HG03558 (cell line): ENCODE data around the gene PANK2.
"Not testable (repeated sequence)": the region's sequence is repeated elsewhere in the genome, so short reads cannot be mapped to it uniquely, and the experiment has no call there.

Experiments used
- ATAC-seq: cut with Tn5 transposase; IDR thresholded peaks from one replicate; pipeline ENCODE4 v1.9.1; 2021; ENCODE audit warnings: moderate number of reproducible peaks; ENCODE audit not compliant: unreplicated experiment; ENCODE audit errors: extremely low read depth

PANK2 gene

GRCh38 chr20:3869839-3870634 is 19.1 kb upstream of the PANK2 start:
- ATAC-seq, result no peak

DNA sequence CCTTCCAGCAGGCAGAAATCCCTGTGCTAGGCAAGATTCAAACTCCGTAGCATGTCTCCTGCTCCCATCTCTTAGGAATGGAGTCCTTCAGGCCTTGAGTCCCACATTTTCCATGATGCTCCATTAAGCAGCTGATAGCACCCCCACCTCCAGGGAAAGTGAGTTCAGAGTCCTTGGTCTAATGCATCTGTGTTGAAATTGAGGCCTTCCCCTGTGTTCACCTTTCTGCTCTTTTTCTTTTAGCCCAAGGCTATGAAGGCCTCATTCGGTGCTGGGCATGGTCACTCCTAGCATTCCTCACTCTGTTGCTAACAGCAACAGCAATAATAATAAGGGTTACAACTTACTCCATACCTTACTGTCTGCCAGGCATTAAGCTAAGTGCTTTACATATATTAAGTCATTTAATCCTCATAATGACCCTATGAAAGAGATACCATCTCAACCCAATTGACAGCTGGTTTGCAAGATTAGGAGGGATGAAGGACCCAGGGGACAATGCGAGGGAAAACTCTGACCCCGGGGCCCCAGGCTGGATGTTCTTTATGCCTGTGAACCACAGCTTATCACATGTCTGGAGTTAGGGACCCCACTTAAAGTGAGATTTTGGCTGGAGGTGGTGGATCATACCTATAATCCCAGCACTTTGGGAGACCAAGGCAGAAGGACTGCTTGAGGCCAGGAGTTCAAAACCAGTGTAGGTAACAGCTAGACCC is 17.5 kb upstream of the PANK2 start:
- ATAC-seq, result no peak

GRCh38 chr20:3873507-3873906 is 15.7 kb upstream of the PANK2 start:
- ATAC-seq, result no peak

DNA sequence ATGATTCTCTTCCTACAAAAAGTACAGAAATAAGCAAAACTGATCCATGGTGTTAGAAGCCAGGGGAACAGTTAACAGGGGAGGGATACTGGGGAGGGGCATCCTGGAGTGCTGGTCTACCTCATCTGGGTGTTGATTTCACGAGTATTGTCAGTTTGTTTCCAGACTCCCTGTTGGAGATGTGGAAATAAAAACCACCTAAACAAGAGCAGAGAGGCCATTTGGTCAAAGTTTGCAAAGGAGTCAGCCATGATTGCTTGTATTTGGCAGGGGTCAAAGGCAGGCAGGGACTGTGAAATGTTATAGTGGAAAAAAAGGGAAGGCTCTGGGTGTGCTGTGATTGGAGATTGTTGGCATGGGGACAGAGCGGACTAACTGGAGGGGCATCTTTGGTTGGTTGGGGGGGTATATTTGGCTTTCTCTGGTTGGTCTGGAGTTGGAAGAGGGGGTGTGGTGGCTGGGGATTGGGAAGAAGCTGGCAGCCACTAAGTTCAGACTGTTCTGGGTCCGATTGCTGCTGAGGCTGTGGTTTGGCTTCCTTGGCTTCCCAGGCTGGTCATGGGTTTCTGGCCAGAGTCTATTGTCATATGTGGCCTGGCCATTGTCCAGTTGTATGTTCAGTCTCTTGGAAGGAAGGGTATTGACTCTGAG is 14.9 kb upstream of the PANK2 start:
- no peak for ATAC-seq

DNA sequence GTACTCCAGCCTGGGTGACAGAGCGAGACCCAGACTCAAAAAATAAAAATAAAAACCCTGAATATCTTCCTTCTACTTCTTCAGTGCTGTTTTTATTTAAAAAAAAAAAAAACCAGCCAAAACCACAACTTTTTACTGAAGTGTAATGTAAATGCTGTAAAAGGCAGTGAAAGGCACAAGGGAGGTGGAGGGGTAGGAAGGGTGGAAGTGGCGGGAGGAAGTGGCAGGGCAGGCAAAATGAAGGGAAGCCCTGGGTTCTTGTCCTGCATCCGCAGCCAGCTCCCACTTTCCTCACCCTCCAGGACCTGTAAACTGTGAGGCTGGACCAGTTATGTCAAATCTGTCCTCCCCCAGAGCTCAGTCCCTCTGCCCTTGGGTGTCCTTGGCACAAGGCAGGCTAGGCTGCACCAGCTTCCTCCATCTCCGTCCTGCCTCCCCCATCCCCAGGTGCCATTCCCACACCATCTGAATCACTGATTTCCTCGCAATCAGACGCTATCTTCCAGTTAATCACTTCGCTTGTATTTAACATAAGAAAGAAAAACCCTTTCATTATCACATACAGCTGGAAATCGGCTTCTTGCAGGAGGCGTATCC is 13.7 kb upstream of the PANK2 start:
- no peak for ATAC-seq

DNA sequence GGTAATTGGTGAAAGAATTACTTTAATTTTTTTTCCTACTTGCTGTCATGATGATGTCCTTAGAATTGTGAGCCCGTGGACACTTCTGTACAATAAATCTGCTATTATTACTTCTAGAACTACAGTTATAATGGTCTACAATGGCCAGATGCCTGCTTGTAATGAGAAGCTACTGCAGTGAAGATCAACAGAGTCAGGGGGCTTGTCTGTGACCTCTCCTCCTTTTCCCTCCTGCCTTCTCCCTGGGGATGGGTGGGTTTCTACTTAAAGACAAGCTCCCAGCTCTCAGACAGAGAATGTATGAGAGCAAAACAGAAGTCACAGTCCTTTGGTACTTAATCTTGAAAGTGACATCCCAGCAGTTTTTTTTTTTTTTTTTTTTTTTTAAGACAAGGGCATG is 13.2 kb upstream of the PANK2 start:
- no peak for ATAC-seq

GRCh38 chr20:3876676-3877075 is 12.5 kb upstream of the PANK2 start:
- ATAC-seq, result no peak

DNA sequence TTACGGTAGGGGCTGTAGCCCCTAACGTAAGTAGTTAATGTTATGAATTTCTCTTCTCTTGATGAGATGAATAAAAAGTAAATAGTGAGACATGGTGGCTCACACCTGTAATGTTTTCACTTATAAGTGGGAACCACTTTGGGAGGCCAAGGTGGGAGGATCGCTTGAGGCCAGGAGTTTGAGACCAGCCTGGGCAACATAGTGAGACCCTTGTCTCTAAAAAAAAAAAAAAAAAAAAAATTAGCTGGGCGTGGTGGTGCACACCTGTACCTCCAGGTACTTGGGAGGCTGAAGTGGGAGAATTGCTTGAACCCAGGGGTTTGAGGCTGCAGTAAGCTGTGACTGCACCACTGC is 10.3 kb upstream of the PANK2 start:
- not testable (repeated sequence) for ATAC-seq

- ATAC-seq, result no peak
Measured at GRCh38 chr20:3885715-3886114, 3.5 kb upstream of the PANK2 start.

- ATAC-seq, result no peak
Measured at GRCh38 chr20:3887876-3888620, 1.1 kb upstream of the PANK2 start.

DNA sequence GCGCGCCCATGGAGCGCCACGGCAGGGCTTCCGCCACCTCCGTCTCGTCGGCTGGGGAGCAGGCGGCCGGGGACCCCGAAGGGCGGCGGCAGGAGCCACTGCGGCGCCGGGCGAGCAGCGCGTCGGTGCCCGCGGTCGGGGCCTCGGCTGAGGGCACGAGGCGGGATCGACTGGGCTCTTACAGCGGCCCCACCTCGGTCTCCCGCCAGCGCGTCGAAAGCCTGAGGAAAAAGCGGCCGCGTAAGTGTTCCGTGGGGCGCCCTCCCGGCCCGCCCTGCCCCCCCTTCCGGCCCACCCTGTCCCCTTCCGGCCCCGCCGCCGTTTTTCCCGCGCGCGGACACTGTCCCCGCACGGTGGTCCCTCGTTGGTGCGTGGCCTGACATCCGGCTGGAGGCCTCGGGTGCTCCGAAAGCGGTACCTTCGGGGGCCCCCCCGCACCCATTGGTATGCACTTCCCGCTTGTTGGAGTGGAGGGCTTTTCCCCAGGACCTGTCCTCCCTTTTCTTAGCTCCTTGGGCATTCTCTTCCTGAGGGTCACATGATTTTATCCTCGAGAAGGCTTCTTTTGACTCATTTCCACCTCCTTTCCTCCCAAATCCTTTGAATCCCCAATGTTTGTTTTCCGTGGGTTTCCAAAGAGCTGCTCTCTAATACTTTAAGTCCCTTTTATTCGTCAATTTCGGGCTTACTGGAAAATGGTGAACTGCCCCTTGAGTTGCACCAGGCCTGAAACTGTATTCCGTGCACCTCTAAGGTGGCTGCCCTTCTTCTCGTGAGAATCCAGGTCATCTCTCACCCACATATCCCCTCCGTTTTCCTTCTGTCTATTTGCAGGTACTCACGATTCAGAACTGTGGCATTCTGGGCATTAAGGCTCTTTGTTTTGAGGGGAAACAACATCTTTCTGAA is 556 bp downstream of the PANK2 start:
- ATAC-seq, result peak; percentile 2

GRCh38 chr20:3890398-3890751 is 1.2 kb downstream of the PANK2 start:
- no peak for ATAC-seq

- ATAC-seq, result no peak
Measured at GRCh38 chr20:3890999-3891929, 2.1 kb downstream of the PANK2 start.

- no peak for ATAC-seq
Measured at GRCh38 chr20:3894796-3895195, 5.6 kb downstream of the PANK2 start.

GRCh38 chr20:3896302-3896701 is 7.1 kb downstream of the PANK2 start:
- no peak for ATAC-seq

DNA sequence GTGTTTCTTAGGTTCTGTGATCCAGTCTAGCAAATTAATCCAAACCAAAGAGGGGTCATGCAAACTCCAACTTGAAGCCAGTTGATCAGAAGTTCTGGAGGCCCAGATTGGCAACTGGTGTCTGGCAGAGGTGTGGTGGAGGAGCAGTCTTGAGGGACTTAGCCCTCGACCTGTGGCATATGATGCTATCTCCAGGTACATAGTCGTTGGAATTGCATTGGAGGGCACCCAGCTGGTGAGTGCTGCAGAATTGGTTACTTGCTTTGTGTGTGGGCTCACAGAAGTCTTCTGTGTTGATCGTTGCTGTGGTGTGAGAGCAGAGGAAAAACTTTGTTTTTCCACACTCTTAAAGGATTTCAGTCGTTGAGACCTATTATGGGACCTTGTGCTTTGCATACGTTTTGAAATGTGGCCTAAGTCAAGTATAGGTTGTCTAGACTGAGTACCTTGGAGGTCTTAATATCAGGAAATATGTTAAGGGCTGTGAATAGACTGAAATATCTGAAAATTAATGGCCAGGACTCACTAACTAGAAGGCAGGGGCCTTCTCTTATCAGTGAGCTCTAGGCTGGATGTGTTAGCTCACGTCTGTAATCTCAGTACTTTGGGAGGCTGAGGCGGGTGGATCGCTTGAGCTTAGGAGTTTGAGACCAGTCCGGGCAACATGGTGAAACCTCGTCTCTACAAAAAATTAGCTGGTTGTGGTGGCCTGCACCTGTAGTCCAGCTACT is 7.8 kb downstream of the PANK2 start:
- ATAC-seq, result no peak

GRCh38 chr20:3898181-3898580 is 9.0 kb downstream of the PANK2 start:
- not testable (repeated sequence) for ATAC-seq

- ATAC-seq, result no peak
Measured at GRCh38 chr20:3898639-3899038, 9.5 kb downstream of the PANK2 start.
